ENCODE data around the gene RTN4RL1.

RTN4RL1 gene

DNA sequence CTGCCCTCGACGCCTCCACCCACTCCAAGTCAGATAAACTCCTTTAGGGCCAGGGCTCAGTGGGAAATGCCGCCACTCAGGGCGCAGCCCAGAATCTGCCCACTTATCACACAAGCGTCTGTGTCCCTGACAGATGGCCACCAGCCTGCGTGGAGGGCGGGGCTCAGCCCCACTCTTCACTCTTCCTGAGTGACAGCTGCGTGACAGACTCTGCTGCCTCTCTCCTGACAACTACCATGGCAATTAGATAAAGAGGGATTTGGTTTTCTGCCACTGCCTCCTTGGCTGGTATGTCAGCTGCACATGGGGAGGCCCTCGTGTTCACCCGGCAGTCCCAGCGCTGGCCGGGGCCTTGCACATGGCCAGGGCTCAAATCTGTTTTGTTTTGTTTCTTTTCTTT, 96.2 kb downstream of the RTN4RL1 start:
- POLR2A ChIA-PET, result no interaction called here

DNA sequence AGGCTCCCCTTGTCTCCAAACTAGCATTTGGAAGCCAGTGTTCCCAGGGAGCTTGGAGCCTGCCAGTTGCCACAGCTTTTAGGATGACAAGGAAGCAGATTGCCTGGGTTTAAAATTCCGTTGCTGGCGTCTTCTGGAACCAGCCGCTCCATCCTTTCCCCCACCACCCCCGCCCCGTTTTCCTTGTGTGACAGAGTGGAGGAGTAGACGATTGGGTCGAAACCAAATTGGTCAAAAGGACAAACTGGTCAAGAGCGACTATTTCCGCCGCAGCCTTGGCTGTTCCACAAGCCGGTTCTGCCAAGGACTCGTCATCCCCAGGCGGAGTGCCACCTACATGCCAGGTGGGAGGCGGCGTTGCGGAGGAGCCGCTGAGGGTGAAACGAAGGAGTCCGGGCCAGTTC, 104.2 kb downstream of the RTN4RL1 start:
- TF ChIP-seq, protein P1, sequence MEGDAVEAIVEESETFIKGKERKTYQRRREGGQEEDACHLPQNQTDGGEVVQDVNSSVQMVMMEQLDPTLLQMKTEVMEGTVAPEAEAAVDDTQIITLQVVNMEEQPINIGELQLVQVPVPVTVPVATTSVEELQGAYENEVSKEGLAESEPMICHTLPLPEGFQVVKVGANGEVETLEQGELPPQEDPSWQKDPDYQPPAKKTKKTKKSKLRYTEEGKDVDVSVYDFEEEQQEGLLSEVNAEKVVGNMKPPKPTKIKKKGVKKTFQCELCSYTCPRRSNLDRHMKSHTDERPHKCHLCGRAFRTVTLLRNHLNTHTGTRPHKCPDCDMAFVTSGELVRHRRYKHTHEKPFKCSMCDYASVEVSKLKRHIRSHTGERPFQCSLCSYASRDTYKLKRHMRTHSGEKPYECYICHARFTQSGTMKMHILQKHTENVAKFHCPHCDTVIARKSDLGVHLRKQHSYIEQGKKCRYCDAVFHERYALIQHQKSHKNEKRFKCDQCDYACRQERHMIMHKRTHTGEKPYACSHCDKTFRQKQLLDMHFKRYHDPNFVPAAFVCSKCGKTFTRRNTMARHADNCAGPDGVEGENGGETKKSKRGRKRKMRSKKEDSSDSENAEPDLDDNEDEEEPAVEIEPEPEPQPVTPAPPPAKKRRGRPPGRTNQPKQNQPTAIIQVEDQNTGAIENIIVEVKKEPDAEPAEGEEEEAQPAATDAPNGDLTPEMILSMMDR (IDR thresholded peaks at IDR 0.05; ENCODE audit: insufficient read depth, low read length, missing control alignments), result no peak
- ChIA-PET CTCF (no interaction called here), POLR2A (no interaction called here)
- no peak for DNase-seq (ENCODE audit: low read depth, low spot score)
- H3K4me3 ChIP-seq (ENCODE audit: low read depth, low read length), result no peak overlapping the region

More for the DNA sequence above, 96.2 kb downstream of the RTN4RL1 start:
- DNase-seq (ENCODE audit: low read depth, low spot score), result no peak
- CTCF ChIA-PET, result no interaction called here
- no peak overlapping the region for H3K4me3 ChIP-seq (ENCODE audit: low read depth, low read length)
- TF ChIP-seq, protein P1 (IDR thresholded peaks at IDR 0.05; ENCODE audit: insufficient read depth, low read length, missing control alignments), result no peak

DNA sequence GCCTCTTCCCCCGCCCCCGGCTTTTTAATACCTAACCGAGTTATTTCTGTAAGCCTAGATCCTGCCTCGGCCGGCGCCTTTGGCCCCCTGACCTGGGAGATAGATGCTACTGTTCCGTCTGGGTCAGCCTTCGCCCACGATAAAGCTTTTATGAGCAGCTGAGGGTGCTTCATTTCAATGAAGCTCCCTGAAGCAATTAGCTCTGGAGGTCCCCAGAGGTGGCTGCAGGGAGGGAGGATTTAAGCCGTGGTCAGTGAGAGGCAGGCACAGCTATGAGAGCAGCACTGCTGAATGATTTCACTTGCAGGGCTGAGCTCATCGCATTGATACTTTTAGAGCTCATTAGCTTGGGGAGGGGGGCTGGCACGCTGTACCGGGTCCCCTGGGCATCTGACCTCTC, 105.9 kb downstream of the RTN4RL1 start:
- DNase-seq (ENCODE audit: low read depth, low spot score), result no peak
- ChIA-PET POLR2A (no interaction called here), CTCF (interaction anchor here (1.0 to 2.7 kb wide), 4 partner anchors 10 to 135 kb away, joined by 3 to 26 read pairs (median 7); partner anchors contain the start of genes HIC1 and RTN4RL1)
- H3K4me3 ChIP-seq (ENCODE audit: low read depth, low read length), result no peak overlapping the region
- TF ChIP-seq, protein P1 (IDR thresholded peaks at IDR 0.05; ENCODE audit: insufficient read depth, low read length, missing control alignments), result no peak

DNA sequence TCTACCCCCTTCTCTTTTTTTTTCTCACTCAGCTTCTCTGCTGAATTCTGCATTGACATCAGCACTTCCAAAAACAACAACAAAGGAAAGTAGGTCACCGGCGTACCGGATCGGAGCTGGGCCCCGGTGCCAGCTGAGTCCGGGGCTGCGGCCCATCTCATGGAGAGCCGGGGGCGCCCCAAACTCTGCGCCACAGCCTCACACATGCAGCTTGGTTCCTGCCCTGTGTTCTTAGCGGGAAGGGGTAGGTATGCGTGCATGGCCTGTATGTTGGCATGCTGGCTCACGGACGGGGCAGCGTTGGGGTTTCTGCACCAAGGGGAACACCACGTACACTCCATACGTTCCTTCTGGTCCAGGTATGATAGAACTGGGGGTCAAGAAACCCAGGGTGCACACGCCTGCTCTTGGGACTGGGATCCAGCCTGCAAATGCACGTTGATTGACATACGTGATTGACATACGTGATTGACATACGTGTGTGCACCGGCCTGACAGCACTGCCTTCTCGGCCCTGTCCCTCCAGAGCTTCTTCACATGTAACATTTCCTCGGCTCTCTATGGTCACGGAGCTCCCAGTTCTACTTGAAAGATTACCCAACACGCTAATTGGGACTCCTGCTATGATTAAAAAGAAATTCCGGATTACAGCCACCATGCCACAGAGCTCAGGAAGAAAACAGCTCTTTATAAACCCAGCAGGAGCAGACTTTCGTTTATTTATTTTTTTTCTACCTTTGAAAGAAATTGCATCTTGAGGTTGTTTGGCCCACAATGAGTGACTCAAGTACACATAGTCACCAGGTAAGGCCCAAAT, 106.6 kb downstream of the RTN4RL1 start:
- DNase-seq (ENCODE audit: low read depth, low spot score), result no peak
- ChIA-PET POLR2A (no interaction called here), CTCF (interaction anchor here (0.7 to 2.7 kb wide), 5 partner anchors 9 to 136 kb away, joined by 3 to 26 read pairs (median 5); partner anchors contain the start of genes HIC1 and RTN4RL1)
- TF ChIP-seq, protein P1 (IDR thresholded peaks at IDR 0.05; ENCODE audit: insufficient read depth, low read length, missing control alignments), result no peak
- no peak overlapping the region for H3K4me3 ChIP-seq (ENCODE audit: low read depth, low read length)

DNA sequence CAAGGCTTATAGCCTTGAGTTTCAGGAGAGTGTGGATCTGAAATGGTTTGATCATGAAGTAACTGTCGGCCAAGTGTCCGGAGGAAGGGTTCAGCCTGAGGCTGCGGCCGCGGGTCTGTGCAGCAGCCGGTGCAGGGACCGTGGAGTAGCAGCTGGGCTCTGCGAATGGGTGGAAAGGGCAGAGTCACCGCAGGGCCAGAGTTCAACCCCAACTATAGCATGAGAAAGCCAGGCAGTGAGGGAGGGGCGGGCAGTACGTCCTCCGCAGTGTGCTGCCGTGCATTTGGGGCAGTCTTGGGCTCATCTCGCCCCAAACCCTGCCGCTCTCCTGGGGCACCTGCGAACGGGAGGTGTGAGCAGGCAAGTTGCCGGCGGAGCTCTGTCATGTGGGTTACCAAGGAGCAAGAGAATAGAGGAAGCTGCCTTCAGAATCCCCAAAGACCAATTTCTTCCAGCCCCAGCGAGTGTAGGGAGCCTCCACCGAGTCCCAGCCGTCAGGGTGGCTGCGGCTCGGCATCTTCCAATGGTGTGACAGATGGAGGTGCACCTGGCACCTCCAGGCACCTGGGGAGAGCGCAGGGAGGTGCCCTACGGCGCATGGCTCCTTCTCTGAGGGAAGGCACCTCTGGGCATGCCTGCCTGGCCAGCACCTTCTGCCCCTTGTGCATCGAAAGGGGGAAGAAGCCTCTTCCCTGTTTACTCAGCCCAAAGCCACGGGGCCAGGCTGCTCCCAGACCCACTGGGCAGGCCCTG, 108.0 kb downstream of the RTN4RL1 start:
- ChIA-PET POLR2A (no interaction called here), CTCF (no interaction called here)
- TF ChIP-seq, protein P1 (IDR thresholded peaks at IDR 0.05; ENCODE audit: insufficient read depth, low read length, missing control alignments), result no peak
- H3K4me3 ChIP-seq (ENCODE audit: low read depth, low read length), result no peak overlapping the region
- DNase-seq (ENCODE audit: low read depth, low spot score), result no peak

DNA sequence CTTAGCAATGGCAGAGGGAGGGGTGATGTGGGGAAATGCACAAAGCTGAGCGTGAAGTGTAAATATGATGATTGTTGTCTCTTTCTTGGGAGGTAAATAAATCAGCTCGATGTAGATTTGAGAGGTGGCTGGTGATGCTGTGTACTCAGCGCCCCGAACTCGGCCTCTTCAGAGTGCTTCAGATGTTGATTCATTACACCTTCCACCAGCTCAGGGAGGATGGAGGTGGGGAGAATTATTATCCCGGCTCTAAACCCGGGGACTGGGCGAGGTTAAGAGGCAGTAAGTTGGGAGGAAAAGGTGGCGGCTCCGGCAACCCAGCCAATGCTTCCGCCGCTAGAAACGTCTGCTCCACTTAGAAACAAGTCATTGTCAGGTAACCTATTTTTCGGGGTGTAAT, 108.8 kb downstream of the RTN4RL1 start:
- ChIA-PET POLR2A (no interaction called here), CTCF (no interaction called here)
- no peak overlapping the region for H3K4me3 ChIP-seq (ENCODE audit: low read depth, low read length)
- TF ChIP-seq, protein P1 (IDR thresholded peaks at IDR 0.05; ENCODE audit: insufficient read depth, low read length, missing control alignments), result no peak
- DNase-seq (ENCODE audit: low read depth, low spot score), result no peak

Data from AG04449 (cell line).